ENCODE results near the gene ELMO1. TPM values are rescaled to one million over a fixed set of nuclear protein-coding genes. Genes with fewer than 3 reads are reported as not detected.

The ELMO1 gene
- total and polyA plus RNA-seq, 2 of the 13 experiments (the other 11 are each of a cell fraction or from before 2014, with no cell fraction given) = 0.11 to 0.17 TPM

DNA sequence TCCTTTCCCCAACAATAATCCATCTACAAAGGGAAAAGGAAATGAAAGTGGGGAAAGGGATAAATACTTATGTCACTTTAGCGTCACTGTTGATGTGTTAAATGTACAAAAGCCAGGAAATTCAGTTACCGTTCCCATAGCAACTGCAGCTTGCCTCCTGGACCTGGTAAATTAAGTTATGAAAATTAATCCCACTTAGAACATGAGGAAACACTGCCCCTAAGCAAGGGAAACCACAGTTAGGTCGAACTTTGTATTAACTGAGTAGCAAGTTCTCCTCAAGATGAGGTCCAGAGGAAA, 386.2 kb downstream of the ELMO1 start:
- DNase-seq (ENCODE audit: low spot score) (no peak), ATAC-seq (no peak), FAIRE-seq (no peak)
- TF ChIP-seq HDAC6 (IDR thresholded peaks at IDR 0.05; ENCODE audit: low read depth, low read length) (no peak), ZNF839 (CRISPR knock-in tag; IDR thresholded peaks at IDR 0.05; ENCODE audit: borderline replicate concordance) (no peak)
- CTCF ChIA-PET (ENCODE audit: low intra/inter-chr PET ratio, low total read pairs) = no interaction called here
- Histone ChIP-seq H2AFZ (ENCODE audit: low read length) (no peak overlapping the region), H3K79me2 (ENCODE audit: insufficient read depth, low read length) (no peaks in the 10 kb centered on the region), H3K36me3 (replicated peaks in 1 of 2; ENCODE audit: control insufficient read depth in 1 of 2, insufficient read depth in 2 of 2, low read length in 2 of 2) (no peaks in the 10 kb centered on the region), H3K4me1 (ENCODE audit: insufficient read depth, low read length) (peaks cover 19% of the 10 kb centered on the region), H3K27me3 (ENCODE audit: control insufficient read depth in 1 of 2, insufficient read depth in 2 of 2, low read length in 2 of 2) (no peaks in the 10 kb centered on the region), H3K27ac (ENCODE audit: extremely low read length, insufficient read depth, low read length) (no peak overlapping the region), H3K9ac (ENCODE audit: insufficient read depth, low read depth, low read length) (no peak overlapping the region), H4K20me1 (ENCODE audit: insufficient read depth, low read length) (no peaks in the 10 kb centered on the region), H3K4me2 (ENCODE audit: low read depth, low read length) (no peak overlapping the region), H3K9me3 (ENCODE audit: low read length) (no peaks in the 10 kb centered on the region; the same call in 1 of the 2 replicates), H3K4me3 (replicated peaks in 1 of 3; ENCODE audit: insufficient read depth in 1 of 3, low read depth in 2 of 3, low read length in 3 of 3) (no peak overlapping the region)
- POLR2A ChIA-PET = no interaction called here
- BruUV-seq (replicated peaks) = no TSS peak
- 66% methylated on average over 3 of the region's 3 CpGs for WGBS (ENCODE audit: low lambda C conversion rate)
- intact Hi-C loops (cut with micrococcal nuclease; ENCODE audit: unreplicated experiment) (no loop called here), in situ Hi-C loops (cut with HindIII; ENCODE audit: extremely low pct_ligation_motif_present, low pct_unique_long_range_greater_than_20kb) (no loop called here)

DNA sequence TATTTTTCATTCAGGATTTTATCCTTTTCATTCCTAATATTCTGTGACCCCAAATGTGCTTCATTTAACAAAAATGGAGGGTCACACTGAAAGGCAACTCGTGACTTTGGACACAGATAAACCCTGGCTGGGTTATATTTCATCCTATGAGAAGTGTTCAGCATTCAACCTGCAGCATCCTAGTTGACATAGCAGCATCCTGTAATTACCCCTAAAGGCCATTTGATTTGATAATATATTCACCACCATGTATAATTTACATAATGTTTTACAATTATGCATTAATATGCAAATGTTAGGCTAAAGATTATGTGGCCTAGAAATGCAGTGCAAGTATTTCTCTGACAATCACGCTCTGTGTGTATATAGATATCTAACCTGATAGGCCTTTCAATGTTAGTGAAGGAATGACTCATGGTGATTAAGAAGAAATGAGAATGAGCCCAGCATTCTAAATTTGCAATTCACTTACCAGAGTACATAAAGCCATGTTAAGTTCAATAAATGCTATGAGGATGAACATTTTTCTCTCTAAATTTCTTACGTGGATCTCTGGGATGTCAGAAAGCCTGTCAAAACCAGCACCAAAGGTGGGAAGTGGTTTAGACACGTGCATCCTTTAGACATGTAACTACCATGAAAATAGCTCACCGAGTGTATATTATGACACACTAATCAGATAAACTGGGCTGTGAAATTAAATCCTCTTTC, 386.7 kb downstream of the ELMO1 start:
- Histone ChIP-seq H3K9ac (ENCODE audit: insufficient read depth, low read depth, low read length) (no peak overlapping the region), H3K27ac (ENCODE audit: extremely low read length, insufficient read depth, low read length) (no peak overlapping the region), H3K4me3 (replicated peaks in 1 of 3; ENCODE audit: insufficient read depth in 1 of 3, low read depth in 2 of 3, low read length in 3 of 3) (no peak overlapping the region), H3K9me3 (ENCODE audit: low read length) (no peaks in the 10 kb centered on the region; the same call in 1 of the 2 replicates), H4K20me1 (ENCODE audit: insufficient read depth, low read length) (no peaks in the 10 kb centered on the region), H2AFZ (ENCODE audit: low read length) (no peak overlapping the region), H3K4me2 (ENCODE audit: low read depth, low read length) (no peak overlapping the region), H3K27me3 (ENCODE audit: control insufficient read depth in 1 of 2, insufficient read depth in 2 of 2, low read length in 2 of 2) (no peaks in the 10 kb centered on the region), H3K36me3 (replicated peaks in 1 of 2; ENCODE audit: control insufficient read depth in 1 of 2, insufficient read depth in 2 of 2, low read length in 2 of 2) (no peaks in the 10 kb centered on the region), H3K79me2 (ENCODE audit: insufficient read depth, low read length) (no peaks in the 10 kb centered on the region), H3K4me1 (ENCODE audit: insufficient read depth, low read length) (peaks cover 19% of the 10 kb centered on the region)
- intact Hi-C loops (cut with micrococcal nuclease; ENCODE audit: unreplicated experiment) = no loop called here
- WGBS (ENCODE audit: low lambda C conversion rate) = 67% methylated on average over 5 of the region's 5 CpGs
- no TSS peak for BruUV-seq (replicated peaks)
- DNase-seq (ENCODE audit: low spot score) (no peak), ATAC-seq (no peak), FAIRE-seq (no peak)
- POLR2A ChIA-PET = no interaction called here
- CTCF ChIA-PET (ENCODE audit: low intra/inter-chr PET ratio, low total read pairs) = no interaction called here
- in situ Hi-C loops (cut with HindIII; ENCODE audit: extremely low pct_ligation_motif_present, low pct_unique_long_range_greater_than_20kb) = no loop called here
- TF ChIP-seq, protein P1, sequence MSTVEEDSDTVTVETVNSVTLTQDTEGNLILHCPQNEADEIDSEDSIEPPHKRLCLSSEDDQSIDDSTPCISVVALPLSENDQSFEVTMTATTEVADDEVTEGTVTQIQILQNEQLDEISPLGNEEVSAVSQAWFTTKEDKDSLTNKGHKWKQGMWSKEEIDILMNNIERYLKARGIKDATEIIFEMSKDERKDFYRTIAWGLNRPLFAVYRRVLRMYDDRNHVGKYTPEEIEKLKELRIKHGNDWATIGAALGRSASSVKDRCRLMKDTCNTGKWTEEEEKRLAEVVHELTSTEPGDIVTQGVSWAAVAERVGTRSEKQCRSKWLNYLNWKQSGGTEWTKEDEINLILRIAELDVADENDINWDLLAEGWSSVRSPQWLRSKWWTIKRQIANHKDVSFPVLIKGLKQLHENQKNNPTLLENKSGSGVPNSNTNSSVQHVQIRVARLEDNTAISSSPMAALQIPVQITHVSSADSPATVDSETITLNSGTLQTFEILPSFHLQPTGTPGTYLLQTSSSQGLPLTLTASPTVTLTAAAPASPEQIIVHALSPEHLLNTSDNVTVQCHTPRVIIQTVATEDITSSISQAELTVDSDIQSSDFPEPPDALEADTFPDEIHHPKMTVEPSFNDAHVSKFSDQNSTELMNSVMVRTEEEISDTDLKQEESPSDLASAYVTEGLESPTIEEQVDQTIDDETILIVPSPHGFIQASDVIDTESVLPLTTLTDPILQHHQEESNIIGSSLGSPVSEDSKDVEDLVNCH (CRISPR knock-in tag; IDR thresholded peaks at IDR 0.05) = no peak
- TF ChIP-seq FIP1L1 (IDR thresholded peaks at IDR 0.05; ENCODE audit: borderline replicate concordance, insufficient read depth, low read depth, low read length) (no peak), ZNF484 (CRISPR knock-in tag; IDR thresholded peaks at IDR 0.05; ENCODE audit: borderline replicate concordance, low read depth) (no peak), HNRNPL (IDR thresholded peaks at IDR 0.05; ENCODE audit: low read depth, low read length) (no peak), CHD2 (IDR thresholded peaks at IDR 0.05; ENCODE audit: low read depth, low read length) (no peak), SAP130 (CRISPR knock-in tag; IDR thresholded peaks at IDR 0.05; ENCODE audit: low read depth) (no peak), EED (CRISPR knock-in tag; IDR thresholded peaks at IDR 0.05) (no peak)
- TF ChIP-seq, protein P2, sequence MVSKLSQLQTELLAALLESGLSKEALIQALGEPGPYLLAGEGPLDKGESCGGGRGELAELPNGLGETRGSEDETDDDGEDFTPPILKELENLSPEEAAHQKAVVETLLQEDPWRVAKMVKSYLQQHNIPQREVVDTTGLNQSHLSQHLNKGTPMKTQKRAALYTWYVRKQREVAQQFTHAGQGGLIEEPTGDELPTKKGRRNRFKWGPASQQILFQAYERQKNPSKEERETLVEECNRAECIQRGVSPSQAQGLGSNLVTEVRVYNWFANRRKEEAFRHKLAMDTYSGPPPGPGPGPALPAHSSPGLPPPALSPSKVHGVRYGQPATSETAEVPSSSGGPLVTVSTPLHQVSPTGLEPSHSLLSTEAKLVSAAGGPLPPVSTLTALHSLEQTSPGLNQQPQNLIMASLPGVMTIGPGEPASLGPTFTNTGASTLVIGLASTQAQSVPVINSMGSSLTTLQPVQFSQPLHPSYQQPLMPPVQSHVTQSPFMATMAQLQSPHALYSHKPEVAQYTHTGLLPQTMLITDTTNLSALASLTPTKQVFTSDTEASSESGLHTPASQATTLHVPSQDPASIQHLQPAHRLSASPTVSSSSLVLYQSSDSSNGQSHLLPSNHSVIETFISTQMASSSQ (IDR thresholded peaks at IDR 0.05; ENCODE audit: low read depth) = no peak
- TF ChIP-seq, protein P2 (CRISPR knock-in tag; IDR thresholded peaks at IDR 0.05; ENCODE audit: borderline replicate concordance) = no peak
- TF ChIP-seq, protein P3, sequence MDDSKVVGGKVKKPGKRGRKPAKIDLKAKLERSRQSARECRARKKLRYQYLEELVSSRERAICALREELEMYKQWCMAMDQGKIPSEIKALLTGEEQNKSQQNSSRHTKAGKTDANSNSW (CRISPR knock-in tag; IDR thresholded peaks at IDR 0.05; ENCODE audit: borderline replicate concordance) = no peak

All from HepG2 (cell line).